Stimulated activated CD4-positive, alpha-beta T cell treated with anti-CD3 and anti-CD28 coated beads, Interleukin-1b, Interleukin-23, amount 100 ng/mL, for 4 hours (primary cell): ENCODE results near the gene ARHGEF17.

Experiments used
- DNase-seq, 2 donors: peaks; one replicate each; pipeline ENCODE4 v3.0.0-alpha.2; 2020; ENCODE audit warnings: low read depth in 2 of 2

ARHGEF17 gene

GRCh38 chr11:73291781-73292524 is 16.1 kb upstream of the ARHGEF17 start:
- no peak for DNase-seq

DNA sequence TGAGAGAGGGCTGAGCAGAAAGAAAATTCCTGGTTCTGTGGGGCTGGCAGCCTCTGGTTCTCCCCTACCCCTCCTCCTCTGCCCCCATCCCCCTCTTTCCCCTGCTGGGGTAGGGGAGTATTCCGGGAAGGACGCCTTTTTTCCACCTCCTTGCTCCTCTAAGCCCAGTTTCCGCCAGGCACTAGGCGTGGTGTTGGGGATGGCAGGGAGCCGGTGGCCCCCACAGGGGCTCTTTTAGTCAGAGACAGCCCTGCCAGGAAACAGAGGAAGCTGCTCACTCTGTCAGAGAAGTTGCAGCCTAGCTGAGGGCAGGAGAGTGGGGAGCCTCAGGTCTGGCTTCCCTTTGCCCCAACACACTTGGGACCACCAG is 15.6 kb upstream of the ARHGEF17 start:
- no peak for DNase-seq

DNA sequence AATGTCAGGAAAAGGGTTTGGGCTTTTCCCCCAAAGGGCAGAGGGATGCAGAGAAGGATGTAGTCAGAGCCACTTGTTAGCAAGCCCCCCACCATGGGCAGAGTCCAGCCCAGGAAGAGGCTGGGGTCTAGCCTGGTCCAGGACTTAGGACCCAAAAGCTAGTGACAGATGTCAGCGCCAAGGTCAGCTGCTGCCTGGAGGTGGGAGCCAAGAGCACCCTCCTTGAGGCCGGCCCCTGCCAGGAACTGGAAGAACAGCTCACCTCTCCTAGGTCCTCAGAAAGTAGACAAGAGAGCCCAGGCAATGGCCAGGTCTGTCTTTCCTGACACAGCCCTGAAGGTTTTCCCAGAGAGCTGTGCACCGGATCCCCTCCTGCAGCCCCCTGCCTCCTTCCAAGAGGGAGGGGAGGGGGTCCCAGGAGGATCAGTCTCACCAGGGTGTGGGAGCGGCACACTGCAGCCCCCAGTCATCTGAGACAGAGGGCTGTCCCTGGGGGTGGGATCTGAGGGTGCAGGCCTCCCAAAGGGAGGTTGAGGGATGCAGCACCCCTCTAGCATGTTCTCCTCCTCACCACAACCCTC is 14.6 kb upstream of the ARHGEF17 start:
- no peak for DNase-seq

DNA sequence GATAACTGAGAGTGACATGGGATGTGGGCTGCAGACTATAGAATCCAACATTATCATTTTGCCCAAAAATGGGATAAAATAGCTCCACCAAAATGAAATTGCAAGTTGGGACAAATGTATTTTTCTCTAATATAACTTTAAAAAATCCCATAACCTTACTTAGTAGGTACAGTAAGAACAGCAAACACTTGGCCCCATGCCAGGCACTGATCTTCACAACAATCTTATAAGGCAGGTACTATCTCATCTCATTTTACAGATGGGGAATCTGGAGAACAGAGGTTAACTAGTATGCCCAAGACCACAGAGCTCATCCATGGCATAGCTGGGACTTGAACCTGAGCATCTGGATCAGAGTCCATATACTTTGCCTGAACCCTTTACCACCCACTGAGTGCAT is 13.5 kb upstream of the ARHGEF17 start:
- no peak for DNase-seq

- DNase-seq: peak; percentile 63 to 68
Measured at GRCh38 chr11:73295241-73295995, 12.7 kb upstream of the ARHGEF17 start.

GRCh38 chr11:73295996-73296318 is 12.1 kb upstream of the ARHGEF17 start:
- no peak for DNase-seq

DNA sequence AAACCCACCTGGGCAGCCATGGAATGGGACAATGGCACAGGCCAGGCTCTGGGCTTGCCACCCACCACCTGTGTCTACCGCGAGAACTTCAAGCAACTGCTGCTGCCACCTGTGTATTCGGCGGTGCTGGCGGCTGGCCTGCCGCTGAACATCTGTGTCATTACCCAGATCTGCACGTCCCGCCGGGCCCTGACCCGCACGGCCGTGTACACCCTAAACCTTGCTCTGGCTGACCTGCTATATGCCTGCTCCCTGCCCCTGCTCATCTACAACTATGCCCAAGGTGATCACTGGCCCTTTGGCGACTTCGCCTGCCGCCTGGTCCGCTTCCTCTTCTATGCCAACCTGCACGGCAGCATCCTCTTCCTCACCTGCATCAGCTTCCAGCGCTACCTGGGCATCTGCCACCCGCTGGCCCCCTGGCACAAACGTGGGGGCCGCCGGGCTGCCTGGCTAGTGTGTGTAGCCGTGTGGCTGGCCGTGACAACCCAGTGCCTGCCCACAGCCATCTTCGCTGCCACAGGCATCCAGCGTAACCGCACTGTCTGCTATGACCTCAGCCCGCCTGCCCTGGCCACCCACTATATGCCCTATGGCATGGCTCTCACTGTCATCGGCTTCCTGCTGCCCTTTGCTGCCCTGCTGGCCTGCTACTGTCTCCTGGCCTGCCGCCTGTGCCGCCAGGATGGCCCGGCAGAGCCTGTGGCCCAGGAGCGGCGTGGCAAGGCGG is 11.4 kb upstream of the ARHGEF17 start:
- no peak for DNase-seq

DNA sequence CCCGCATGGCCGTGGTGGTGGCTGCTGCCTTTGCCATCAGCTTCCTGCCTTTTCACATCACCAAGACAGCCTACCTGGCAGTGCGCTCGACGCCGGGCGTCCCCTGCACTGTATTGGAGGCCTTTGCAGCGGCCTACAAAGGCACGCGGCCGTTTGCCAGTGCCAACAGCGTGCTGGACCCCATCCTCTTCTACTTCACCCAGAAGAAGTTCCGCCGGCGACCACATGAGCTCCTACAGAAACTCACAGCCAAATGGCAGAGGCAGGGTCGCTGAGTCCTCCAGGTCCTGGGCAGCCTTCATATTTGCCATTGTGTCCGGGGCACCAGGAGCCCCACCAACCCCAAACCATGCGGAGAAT is 10.9 kb upstream of the ARHGEF17 start:
- DNase-seq: no peak

DNA sequence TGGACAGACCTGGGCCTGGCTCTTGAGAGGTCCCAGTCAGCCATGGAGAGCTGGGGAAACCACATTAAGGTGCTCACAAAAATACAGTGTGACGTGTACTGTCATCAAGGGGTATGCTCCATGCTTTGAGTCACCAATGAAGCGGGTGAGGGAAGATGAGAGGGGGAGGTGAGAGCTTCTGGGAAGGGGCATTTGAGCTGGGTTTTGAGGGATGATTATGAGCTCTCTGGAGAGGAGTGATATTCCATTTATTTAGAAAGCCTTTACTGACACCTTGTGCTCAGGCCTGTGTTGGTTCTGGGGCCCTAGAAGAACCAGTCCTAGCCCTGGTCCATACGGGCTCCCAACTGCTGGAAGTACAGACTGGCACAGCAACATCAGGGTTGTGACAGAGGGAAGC is 10.4 kb upstream of the ARHGEF17 start:
- DNase-seq: no peak

DNA sequence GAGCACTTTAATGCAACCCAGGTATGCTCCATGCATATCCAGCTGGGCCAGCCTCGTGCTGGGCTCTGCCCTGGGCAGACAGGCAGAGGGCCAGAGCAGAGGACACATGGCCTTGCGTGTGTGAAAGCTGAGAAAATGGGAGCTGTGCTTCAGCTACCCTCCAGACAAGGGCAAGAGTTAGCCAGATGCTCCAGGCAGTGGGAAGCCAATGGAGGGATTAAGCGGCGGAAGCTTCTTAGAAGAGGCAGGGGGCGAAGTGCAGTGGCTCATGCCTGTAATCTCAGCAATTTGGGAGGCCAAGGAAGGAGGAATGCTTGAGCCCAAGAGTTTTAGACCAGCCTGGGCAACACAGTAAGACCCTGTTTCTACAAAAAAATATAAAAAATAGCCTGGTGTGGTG is 9.8 kb upstream of the ARHGEF17 start:
- no peak for DNase-seq

GRCh38 chr11:73299751-73300150 is 8.3 kb upstream of the ARHGEF17 start:
- no peak for DNase-seq

DNA sequence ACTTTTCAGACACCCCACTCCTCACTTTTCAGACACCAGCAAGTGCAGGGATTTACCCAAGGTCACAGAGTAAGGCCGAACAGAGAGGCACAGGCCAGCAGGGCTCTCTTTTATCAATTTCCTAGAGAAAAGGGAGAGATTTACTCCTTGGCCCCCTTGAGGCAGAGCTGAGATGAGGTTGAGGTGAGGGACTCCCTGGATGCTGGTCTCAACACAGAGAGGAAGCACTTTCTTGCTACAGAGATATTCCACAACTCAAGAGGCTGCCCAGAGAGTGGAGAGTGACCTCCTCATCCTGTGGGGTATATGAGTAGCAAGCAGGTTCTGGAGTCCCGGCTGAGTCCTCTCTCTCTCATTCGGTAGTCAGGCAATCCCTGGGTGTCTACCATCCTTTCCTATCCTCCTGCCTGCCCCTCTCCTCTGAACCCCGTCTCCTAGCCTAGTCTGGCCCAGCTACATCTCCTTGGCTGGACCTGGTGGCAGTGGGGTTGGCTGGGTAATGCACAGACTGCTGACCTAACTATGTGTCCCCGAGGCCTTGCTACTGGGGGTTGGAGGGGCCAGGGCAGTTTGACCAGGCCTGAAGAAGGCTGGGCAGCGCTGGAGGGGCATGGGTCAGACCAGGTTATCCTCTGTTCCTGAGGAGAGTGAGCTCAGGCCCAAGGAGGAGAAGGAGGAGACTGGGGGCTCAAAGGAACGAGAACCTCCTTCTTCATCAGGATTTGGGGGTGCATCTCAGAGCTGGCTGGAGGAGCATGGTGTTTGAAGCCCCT is 1.8 kb upstream of the ARHGEF17 start:
- DNase-seq: no peak

- no peak for DNase-seq
Measured at GRCh38 chr11:73306977-73307322, 1.1 kb upstream of the ARHGEF17 start.

DNA sequence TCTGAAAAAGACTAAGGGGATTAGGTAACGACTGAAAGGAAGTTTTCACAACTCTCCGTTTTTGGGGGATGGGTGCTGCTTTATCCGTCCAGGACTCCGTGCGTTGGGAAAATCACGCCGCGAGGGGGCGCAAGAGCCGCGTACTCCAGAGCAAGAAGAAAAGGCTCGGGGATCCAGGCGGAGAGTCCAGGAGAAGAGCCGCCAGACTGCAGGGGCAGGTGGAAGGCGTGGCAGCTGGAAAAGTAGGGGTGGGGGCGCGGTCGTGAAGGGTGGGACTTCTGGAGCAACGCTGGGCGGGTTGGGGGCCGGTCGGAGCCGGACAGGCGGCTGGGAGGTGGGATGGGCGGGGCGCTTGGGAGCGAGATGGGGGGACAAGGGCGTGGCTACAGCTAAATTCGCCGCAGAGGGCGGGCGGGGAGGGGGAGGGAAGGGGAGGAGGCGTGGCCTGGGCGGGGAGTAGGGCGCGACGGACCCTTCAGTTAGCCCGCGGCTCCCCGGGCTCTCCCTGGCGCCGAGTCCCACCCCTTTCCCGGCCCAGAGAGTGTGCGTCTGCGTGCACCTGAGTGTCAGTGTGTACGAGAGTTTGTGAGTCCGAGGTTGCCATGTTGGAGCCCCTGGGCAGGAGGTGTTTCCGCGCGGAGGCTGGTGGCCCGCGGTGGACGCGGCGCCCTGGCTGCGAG is 613 bp upstream of the ARHGEF17 start:
- DNase-seq: peak; percentile 88 to 91

DNA sequence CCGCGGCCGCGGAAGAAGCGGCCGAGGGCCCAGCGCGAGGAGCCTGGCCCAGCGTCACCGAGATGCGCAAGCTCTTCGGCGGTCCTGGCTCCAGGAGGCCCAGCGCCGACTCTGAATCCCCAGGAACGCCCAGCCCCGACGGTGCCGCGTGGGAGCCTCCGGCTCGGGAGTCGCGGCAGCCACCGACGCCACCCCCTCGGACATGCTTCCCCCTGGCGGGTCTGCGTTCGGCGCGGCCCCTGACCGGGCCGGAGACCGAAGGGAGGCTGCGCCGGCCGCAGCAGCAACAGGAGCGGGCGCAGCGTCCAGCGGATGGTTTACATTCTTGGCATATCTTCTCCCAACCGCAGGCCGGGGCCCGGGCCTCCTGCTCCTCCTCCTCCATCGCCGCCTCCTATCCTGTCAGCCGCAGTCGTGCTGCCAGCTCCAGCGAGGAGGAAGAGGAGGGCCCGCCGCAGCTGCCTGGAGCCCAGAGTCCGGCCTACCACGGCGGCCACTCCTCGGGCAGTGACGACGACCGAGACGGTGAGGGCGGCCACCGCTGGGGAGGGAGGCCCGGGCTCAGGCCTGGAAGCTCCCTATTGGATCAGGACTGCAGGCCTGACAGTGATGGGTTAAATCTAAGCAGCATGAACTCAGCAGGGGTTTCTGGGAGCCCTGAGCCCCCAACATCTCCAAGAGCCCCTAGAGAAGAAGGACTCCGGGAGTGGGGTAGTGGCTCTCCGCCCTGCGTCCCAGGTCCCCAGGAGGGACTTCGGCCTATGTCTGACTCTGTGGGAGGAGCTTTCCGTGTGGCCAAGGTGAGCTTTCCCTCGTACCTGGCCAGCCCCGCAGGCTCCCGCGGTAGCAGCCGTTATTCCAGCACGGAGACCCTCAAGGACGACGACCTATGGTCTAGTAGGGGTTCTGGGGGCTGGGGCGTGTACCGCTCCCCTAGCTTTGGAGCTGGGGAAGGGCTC is 1.2 kb downstream of the ARHGEF17 start:
- DNase-seq: no peak

DNA sequence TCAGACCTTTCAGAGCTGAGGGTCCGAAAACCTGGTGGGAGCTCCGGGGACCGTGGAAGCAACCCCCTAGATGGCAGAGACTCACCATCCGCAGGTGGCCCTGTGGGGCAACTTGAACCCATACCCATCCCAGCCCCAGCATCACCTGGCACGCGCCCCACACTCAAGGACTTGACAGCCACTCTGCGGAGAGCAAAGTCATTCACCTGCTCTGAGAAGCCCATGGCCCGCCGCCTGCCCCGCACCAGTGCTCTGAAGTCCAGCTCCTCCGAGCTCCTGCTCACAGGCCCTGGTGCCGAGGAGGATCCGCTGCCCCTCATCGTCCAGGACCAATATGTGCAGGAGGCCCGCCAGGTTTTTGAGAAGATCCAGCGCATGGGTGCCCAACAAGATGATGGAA is 2.0 kb downstream of the ARHGEF17 start:
- no peak for DNase-seq

DNA sequence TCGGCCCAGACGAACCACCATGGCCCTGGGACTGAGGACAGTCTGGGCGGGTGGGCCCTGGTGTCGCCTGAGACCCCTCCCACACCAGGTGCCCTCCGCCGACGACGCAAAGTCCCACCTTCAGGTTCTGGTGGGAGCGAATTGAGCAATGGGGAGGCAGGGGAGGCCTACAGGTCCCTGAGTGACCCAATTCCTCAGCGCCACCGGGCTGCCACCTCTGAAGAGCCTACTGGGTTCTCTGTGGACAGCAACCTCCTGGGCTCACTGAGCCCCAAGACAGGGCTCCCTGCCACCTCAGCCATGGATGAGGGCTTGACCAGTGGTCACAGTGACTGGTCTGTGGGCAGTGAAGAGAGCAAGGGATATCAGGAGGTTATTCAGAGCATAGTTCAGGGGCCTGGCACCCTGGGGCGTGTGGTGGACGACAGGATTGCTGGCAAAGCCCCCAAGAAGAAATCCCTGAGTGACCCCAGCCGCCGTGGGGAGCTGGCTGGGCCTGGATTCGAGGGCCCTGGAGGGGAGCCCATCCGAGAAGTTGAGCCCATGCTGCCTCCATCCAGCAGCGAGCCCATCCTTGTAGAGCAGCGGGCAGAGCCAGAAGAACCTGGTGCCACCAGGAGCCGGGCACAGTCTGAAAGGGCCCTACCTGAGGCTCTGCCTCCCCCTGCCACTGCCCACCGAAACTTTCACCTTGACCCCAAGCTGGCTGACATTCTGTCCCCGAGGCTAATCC is 2.8 kb downstream of the ARHGEF17 start:
- no peak for DNase-seq

DNA sequence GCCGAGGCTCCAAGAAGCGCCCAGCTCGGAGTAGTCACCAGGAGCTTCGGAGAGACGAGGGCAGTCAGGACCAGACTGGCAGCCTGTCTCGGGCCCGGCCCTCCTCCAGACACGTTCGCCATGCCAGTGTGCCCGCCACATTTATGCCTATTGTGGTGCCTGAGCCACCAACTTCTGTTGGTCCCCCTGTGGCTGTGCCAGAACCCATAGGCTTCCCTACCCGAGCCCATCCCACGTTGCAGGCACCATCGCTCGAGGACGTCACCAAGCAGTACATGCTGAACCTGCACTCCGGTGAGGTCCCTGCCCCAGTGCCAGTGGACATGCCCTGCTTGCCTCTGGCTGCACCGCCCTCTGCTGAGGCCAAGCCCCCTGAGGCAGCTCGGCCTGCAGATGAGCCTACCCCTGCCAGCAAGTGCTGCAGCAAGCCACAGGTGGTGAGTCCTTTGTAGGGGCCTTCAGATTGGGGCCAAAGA is 3.4 kb downstream of the ARHGEF17 start:
- DNase-seq: no peak

DNA sequence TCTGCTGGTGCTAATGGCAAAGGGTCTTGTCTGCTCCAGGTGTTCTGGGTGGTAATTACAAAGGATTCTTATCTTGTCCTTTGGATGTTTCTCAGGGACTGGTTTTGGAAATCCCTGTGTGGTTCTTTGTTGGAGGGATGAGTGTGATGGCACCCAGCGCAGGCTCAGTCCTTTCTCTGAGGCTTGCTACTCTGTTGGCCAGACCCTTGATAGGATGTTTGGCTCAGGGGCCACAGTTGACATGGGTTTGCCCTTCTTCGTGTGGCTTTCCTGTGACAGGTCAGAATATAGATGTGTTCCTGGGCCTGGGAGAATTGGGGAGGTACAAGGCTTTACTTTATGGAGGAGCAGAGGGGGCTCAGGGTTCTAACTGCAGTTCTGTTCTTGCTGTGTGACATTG is 4.0 kb downstream of the ARHGEF17 start:
- no peak for DNase-seq
